ENCODE measurements around the gene PROSER2. TPM values are rescaled to one million over a fixed set of nuclear protein-coding genes. Genes with fewer than 3 reads are reported as not detected.

PROSER2 gene
- total and polyA plus RNA-seq, 12 donors, result 0.34 to 1.6 (median 0.76) TPM

- Histone ChIP-seq H3K36me3 (no peaks in the 10 kb centered on the region), H3K27me3 (peaks cover 0 to 9% (median 0%) of the 10 kb centered on the region in 7 donors), H3K9me3 (no peaks in the 10 kb centered on the region), H3K27ac (no peak overlapping the region), H3K4me1 (no peaks in the 10 kb centered on the region), H3K4me3 (no peak overlapping the region)
- DNase-seq (no peak), ATAC-seq (no peak)
- WGBS, 2 donors, result 91 to 95% methylated on average over 3 of the region's 3 CpGs
- no peak for TF ChIP-seq CTCF (IDR thresholded peaks at IDR 0.05)
- intact Hi-C loops (cut with DNase I), result no loop called here
Observed at GRCh38 chr10:11776080-11776479, 47.1 kb upstream of the PROSER2 start.

- ATAC-seq (no peak), DNase-seq (no peak)
- H3K9me3 ChIP-seq, result no peaks in the 10 kb centered on the region
- H3K27me3 ChIP-seq, result no peaks in the 10 kb centered on the region
- WGBS, 2 donors, result 88 to 89% methylated on average over 6 of the region's 6 CpGs
- intact Hi-C loops (cut with DNase I), result loop anchor here in 7 of 10 donors (5.0 kb wide), 2 partner anchors 201 to 206 kb away; no protein-coding TSS in a partner anchor
- H3K27ac ChIP-seq, result no peak overlapping the region
- no peak for TF ChIP-seq CTCF (IDR thresholded peaks at IDR 0.05)
- no peak overlapping the region for H3K4me3 ChIP-seq
- H3K4me1 ChIP-seq, result no peaks in the 10 kb centered on the region
- H3K36me3 ChIP-seq, result no peaks in the 10 kb centered on the region
Observed at GRCh38 chr10:11781114-11781513, 42.0 kb upstream of the PROSER2 start.

GRCh38 chr10:11782793-11783557 is 40.2 kb upstream of the PROSER2 start:
- no peak overlapping the region for H3K27ac ChIP-seq
- WGBS, 2 donors, result 70 to 71% methylated on average over 18 of the region's 18 CpGs
- ATAC-seq (peak in 2 of 8 donors; percentile 44 to 47), DNase-seq (no peak)
- peak; percentile 45 to 78 (median 68) for TF ChIP-seq CTCF (IDR thresholded peaks at IDR 0.05)
- H3K36me3 ChIP-seq, result no peaks in the 10 kb centered on the region
- intact Hi-C loops (cut with DNase I), result loop anchor here in 8 of 10 donors (2.0 to 5.0 kb wide), 3 partner anchors 199 to 204 kb away; no protein-coding TSS in a partner anchor
- no peaks in the 10 kb centered on the region for H3K9me3 ChIP-seq
- H3K4me1 ChIP-seq, result no peaks in the 10 kb centered on the region
- H3K4me3 ChIP-seq, result no peak overlapping the region
- H3K27me3 ChIP-seq, result peaks cover 0 to 13% (median 0%) of the 10 kb centered on the region in 7 donors

- ATAC-seq (no peak), DNase-seq (no peak)
- Histone ChIP-seq H3K36me3 (no peaks in the 10 kb centered on the region), H3K9me3 (no peaks in the 10 kb centered on the region), H3K27ac (no peak overlapping the region), H3K4me3 (no peak overlapping the region), H3K27me3 (peaks cover 0 to 15% (median 0%) of the 10 kb centered on the region in 7 donors), H3K4me1 (no peaks in the 10 kb centered on the region)
- 82 to 87% methylated on average over 7 of the region's 7 CpGs for WGBS, 2 donors
- TF ChIP-seq CTCF (IDR thresholded peaks at IDR 0.05), result no peak
- intact Hi-C loops (cut with DNase I), result loop anchor here in 8 of 10 donors (2.0 to 5.0 kb wide), 3 partner anchors 199 to 204 kb away; no protein-coding TSS in a partner anchor
Observed at GRCh38 chr10:11783558-11783865, 39.6 kb upstream of the PROSER2 start.

All from heart right ventricle (tissue), 16 donors.